Suprapubic skin (tissue), 4 donors: ENCODE measurements around the gene EEFSEC.

Source experiments
- EP300 ChIP-seq: sonication (generic); formaldehyde crosslinking; IDR thresholded peaks from one replicate; pipeline ENCODE4 v1.6.1; 2017; ENCODE audit warnings: antibody characterized with exemption
- POLR2A ChIP-seq, 2 donors: fragments of 450-650 bp; IDR thresholded peaks; one replicate each; pipeline ENCODE4 v1.6.1; 2017; ENCODE audit warnings: antibody characterized with exemption in 2 of 2, mild to moderate bottlenecking in 2 of 2, moderate library complexity in 2 of 2
- POLR2AphosphoS5 ChIP-seq, 3 donors: sonication (generic); formaldehyde crosslinking; IDR thresholded peaks; one replicate each; pipeline ENCODE4 v1.6.1; 2017; ENCODE audit warnings: antibody characterized with exemption in 3 of 3
- TF ChIP-seq, protein P1 (sequence below), 2 donors: fragments of 200-600 bp in 1 of 2; fragments of 450-650 bp in 1 of 2; sonication (generic) in 1 of 2; IDR thresholded peaks; one replicate each; pipeline ENCODE4 v1.5.1; 2016 to 2019; ENCODE audit warnings: antibody characterized with exemption in 2 of 2, mild to moderate bottlenecking in 1 of 2, moderate library complexity in 1 of 2

DNA sequence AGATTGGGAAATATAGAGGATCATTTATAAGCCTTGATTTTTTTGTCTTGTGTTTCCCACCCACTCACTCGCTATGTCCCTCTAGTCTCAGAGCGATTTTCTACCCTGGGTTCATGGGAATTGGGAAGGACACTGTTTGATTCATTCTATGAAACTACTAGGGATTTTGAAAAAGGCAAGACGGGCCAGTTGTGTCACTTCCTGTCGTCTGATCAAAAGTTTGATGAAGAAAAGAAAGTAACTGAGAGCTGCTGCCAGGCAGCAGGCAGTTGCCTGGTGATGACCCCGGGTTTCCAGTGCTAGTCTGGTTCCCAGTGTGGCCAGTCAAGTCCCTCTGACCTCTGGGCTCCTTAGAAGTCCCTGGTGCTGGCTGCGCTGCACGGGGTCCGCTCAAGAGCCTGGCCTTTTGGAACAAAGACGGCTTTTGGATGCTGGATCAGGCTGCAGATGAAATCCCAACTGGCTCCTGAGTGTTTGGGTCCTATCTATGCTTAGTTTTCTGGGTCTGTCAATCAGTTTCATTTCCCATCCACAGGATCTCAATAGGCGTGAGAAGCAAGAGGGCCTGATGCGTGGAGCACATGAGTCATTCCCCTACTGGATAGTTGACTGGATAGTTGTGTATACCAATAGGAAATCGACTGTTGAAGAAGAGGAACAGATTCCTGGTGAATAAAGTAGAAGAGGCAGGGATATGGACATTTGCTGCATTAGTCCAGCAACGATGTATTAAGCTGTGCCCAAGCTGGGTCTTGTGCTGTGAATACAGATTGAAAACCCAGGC is 89.7 kb downstream of the EEFSEC start:
- TF ChIP-seq POLR2AphosphoS5 (IDR thresholded peaks at IDR 0.05) (no peak), EP300 (no peak), POLR2A (IDR thresholded peaks at IDR 0.05) (no peak)
- TF ChIP-seq, protein P1, sequence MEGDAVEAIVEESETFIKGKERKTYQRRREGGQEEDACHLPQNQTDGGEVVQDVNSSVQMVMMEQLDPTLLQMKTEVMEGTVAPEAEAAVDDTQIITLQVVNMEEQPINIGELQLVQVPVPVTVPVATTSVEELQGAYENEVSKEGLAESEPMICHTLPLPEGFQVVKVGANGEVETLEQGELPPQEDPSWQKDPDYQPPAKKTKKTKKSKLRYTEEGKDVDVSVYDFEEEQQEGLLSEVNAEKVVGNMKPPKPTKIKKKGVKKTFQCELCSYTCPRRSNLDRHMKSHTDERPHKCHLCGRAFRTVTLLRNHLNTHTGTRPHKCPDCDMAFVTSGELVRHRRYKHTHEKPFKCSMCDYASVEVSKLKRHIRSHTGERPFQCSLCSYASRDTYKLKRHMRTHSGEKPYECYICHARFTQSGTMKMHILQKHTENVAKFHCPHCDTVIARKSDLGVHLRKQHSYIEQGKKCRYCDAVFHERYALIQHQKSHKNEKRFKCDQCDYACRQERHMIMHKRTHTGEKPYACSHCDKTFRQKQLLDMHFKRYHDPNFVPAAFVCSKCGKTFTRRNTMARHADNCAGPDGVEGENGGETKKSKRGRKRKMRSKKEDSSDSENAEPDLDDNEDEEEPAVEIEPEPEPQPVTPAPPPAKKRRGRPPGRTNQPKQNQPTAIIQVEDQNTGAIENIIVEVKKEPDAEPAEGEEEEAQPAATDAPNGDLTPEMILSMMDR (IDR thresholded peaks at IDR 0.05) = no peak
